HepG2 (cell line): Measurements from ENCODE around the gene TBCD. TPM values are rescaled to one million over a fixed set of nuclear protein-coding genes. Genes with fewer than 3 reads are reported as not detected.

ENCODE experiments used
- ATAC-seq: fragments of 200-7000 bp; cut with Tn5 transposase; 3 replicates; pipeline ENCODE4 v1.9.1; 2020; ENCODE audit warnings: mild to moderate bottlenecking, moderate library complexity
- BruUV-seq: library from RNA; stranded (reverse); fragments of 400-500 nt; replicated peaks from 2 replicates; lab custom pipeline; 2021; lab: Mats Ljungman, UMichigan
- CTCF ChIA-PET: fragments of 300-600 bp; formaldehyde crosslinking; extraction: SDS; loops from one replicate; lab custom pipeline; 2021; ENCODE audit warnings: low total read pairs, inconsistent platforms, low intra/inter-chr PET ratio; lab: Yijun Ruan, JAX
- POLR2A ChIA-PET: fragments of 350-600 bp; sonication (Branson Sonifier 250); formaldehyde crosslinking; loops from one replicate; lab custom pipeline; 2020; ENCODE audit warnings: antibody characterized with exemption, inconsistent platforms; lab: Yijun Ruan, JAX
- DNase-seq: peaks from one replicate; pipeline ENCODE4 v3.0.0-alpha.2; 2015; ENCODE audit warnings: low spot score
- FAIRE-seq: peaks from 3 replicates; lab custom pipeline; 2011; peaks lifted over from hg19 to GRCh38; lab: Jason Lieb, UNC
- H2AFZ ChIP-seq: one replicate; pipeline ENCODE4 v1.6.1; 2011; ENCODE audit warnings: low read length, inconsistent platforms
- H3K27ac ChIP-seq: fragments of 300-600 bp; 3 replicates; pipeline ENCODE4 v1.8.0; 2011; ENCODE audit warnings: mixed run types, mild to moderate bottlenecking, mixed read lengths, low read length, inconsistent platforms; ENCODE audit not compliant: insufficient read depth; ENCODE audit errors: extremely low read length
- H3K27me3 ChIP-seq, 2 experiments: fragments of 200-600 bp in 1 of 2; 2 replicates in 1 of 2; 3 replicates in 1 of 2; pipeline versions ENCODE4 v1.6.0 to v1.8.0; 2011; ENCODE audit warnings: low read length in 2 of 2, mild to moderate bottlenecking in 2 of 2, moderate library complexity in 2 of 2, inconsistent platforms in 1 of 2; ENCODE audit not compliant: insufficient read depth in 2 of 2, control insufficient read depth in 1 of 2
- H3K36me3 ChIP-seq, 2 experiments: fragments of 200-600 bp in 1 of 2; replicated peaks in 1 of 2; 2 replicates in 1 of 2; 3 replicates in 1 of 2; pipeline versions ENCODE4 v1.5.1 to v1.8.0; 2011; ENCODE audit warnings: low read length in 2 of 2, inconsistent platforms in 1 of 2; ENCODE audit not compliant: insufficient read depth in 2 of 2, control insufficient read depth in 1 of 2
- H3K4me1 ChIP-seq: 2 replicates; pipeline ENCODE4 v1.5.1; 2012; ENCODE audit warnings: low read length, inconsistent platforms; ENCODE audit not compliant: insufficient read depth
- H3K4me2 ChIP-seq: 2 replicates; pipeline ENCODE4 v1.6.0; 2011; ENCODE audit warnings: low read depth, low read length, inconsistent platforms
- H3K4me3 ChIP-seq, 3 experiments: fragments of 200-600 bp in 1 of 3; sonication (generic), shearing (Covaris generic) in 1 of 3; replicated peaks in 1 of 3; 2 replicates each; pipeline ENCODE4 v1.5.1; 2011 to 2016; ENCODE audit warnings: low read length in 3 of 3, inconsistent platforms in 2 of 3, low read depth in 2 of 3, mild to moderate bottlenecking in 2 of 3, control low read depth in 1 of 3, mixed read lengths in 1 of 3; ENCODE audit not compliant: insufficient read depth in 1 of 3
- H3K79me2 ChIP-seq: one replicate; pipeline ENCODE4 v1.6.1; 2011; ENCODE audit warnings: low read length, inconsistent platforms; ENCODE audit not compliant: insufficient read depth
- H3K9ac ChIP-seq: 2 replicates; pipeline ENCODE4 v1.6.0; 2011; ENCODE audit warnings: mild to moderate bottlenecking, low read depth, low read length, inconsistent platforms; ENCODE audit not compliant: insufficient read depth
- H3K9me3 ChIP-seq: 2 replicates; pipeline ENCODE4 v1.5.1; 2012; ENCODE audit warnings: mild to moderate bottlenecking, low read length
- H4K20me1 ChIP-seq: 2 replicates; pipeline ENCODE4 v1.6.0; 2011; ENCODE audit warnings: inconsistent platforms, mild to moderate bottlenecking, low read length, moderate library complexity; ENCODE audit not compliant: insufficient read depth
- FLYWCH1 ChIP-seq: sonication (generic); formaldehyde crosslinking; IDR thresholded peaks from 2 replicates; pipeline ENCODE4 v1.8.1; 2023; ENCODE audit warnings: mild to moderate bottlenecking, missing genetic modification reagents
- MTF2 ChIP-seq: sonication (generic); formaldehyde crosslinking; IDR thresholded peaks from 2 replicates; pipeline ENCODE4 v1.5.0; 2020; ENCODE audit warnings: missing genetic modification reagents, borderline replicate concordance
- NFYC ChIP-seq: IDR thresholded peaks from 2 replicates; pipeline ENCODE4 v1.6.1; 2016; ENCODE audit warnings: missing genetic modification reagents, missing compliant biosample characterization
- NPAS2 ChIP-seq: sonication (generic); formaldehyde crosslinking; IDR thresholded peaks from 2 replicates; pipeline ENCODE4 v1.8.0; 2022; ENCODE audit warnings: mild to moderate bottlenecking, missing genetic modification reagents, borderline replicate concordance
- RARA ChIP-seq: IDR thresholded peaks from 2 replicates; pipeline ENCODE4 v1.6.1; 2016; ENCODE audit warnings: missing genetic modification reagents, missing compliant biosample characterization
- SNAPC5 ChIP-seq: sonication (generic); formaldehyde crosslinking; IDR thresholded peaks from 2 replicates; pipeline ENCODE4 v1.8.1; 2023; ENCODE audit warnings: mild to moderate bottlenecking, missing genetic modification reagents, borderline replicate concordance
- SP140L ChIP-seq: sonication (generic); formaldehyde crosslinking; IDR thresholded peaks from 2 replicates; pipeline ENCODE4 v1.4.0; 2020; ENCODE audit warnings: missing genetic modification reagents, borderline replicate concordance
- TCF7L2 ChIP-seq: IDR thresholded peaks from 2 replicates; pipeline ENCODE4 v1.6.1; 2011; ENCODE audit warnings: mild to moderate bottlenecking, low read depth, low read length, moderate library complexity
- U2AF1 ChIP-seq: fragments of 200-400 bp; formaldehyde crosslinking; optimal IDR thresholded peaks from 2 replicates; pipeline ENCODE3; 2017; ENCODE audit warnings: mild to moderate bottlenecking, low read depth, low read length
- ZFP41 ChIP-seq: sonication (generic); formaldehyde crosslinking; IDR thresholded peaks from 2 replicates; pipeline ENCODE4 v1.4.0; 2020; ENCODE audit warnings: mild to moderate bottlenecking, missing genetic modification reagents, borderline replicate concordance
- ZMYM2 ChIP-seq: sonication (generic); formaldehyde crosslinking; IDR thresholded peaks from 2 replicates; pipeline ENCODE4 v1.8.0; 2022; ENCODE audit warnings: mild to moderate bottlenecking, missing genetic modification reagents
- ZNF251 ChIP-seq: sonication (generic); formaldehyde crosslinking; IDR thresholded peaks from 2 replicates; pipeline ENCODE4 v1.9.0; 2021; ENCODE audit warnings: mild to moderate bottlenecking, missing genetic modification reagents
- ZNF263 ChIP-seq: sonication (generic); formaldehyde crosslinking; IDR thresholded peaks from 2 replicates; pipeline ENCODE4 v1.4.0; 2020; ENCODE audit warnings: missing genetic modification reagents
- ZNF430 ChIP-seq: sonication (generic); formaldehyde crosslinking; IDR thresholded peaks from 2 replicates; pipeline ENCODE4 v1.9.0; 2021; ENCODE audit warnings: mild to moderate bottlenecking, missing genetic modification reagents
- ZNF549 ChIP-seq: sonication (generic); formaldehyde crosslinking; IDR thresholded peaks from 2 replicates; pipeline ENCODE4 v1.5.0; 2020; ENCODE audit warnings: missing genetic modification reagents
- ZNF776 ChIP-seq: sonication (generic); formaldehyde crosslinking; IDR thresholded peaks from 2 replicates; pipeline ENCODE4 v1.4.0; 2020; ENCODE audit warnings: mild to moderate bottlenecking, missing genetic modification reagents
- ZNF780A ChIP-seq: sonication (generic); formaldehyde crosslinking; IDR thresholded peaks from 2 replicates; pipeline ENCODE4 v1.8.0; 2022; ENCODE audit warnings: mild to moderate bottlenecking, missing genetic modification reagents, moderate library complexity
- ZNF781 ChIP-seq: sonication (generic); formaldehyde crosslinking; IDR thresholded peaks from 2 replicates; pipeline ENCODE4 v1.5.1; 2020; ENCODE audit warnings: borderline replicate concordance, mild to moderate bottlenecking, missing genetic modification reagents; ENCODE audit errors: not compliant biosample characterization
- ZNF839 ChIP-seq: sonication (generic); formaldehyde crosslinking; IDR thresholded peaks from 2 replicates; pipeline ENCODE4 v1.4.0; 2020; ENCODE audit warnings: missing genetic modification reagents, mild to moderate bottlenecking, borderline replicate concordance
- ZSCAN31 ChIP-seq: sonication (generic); formaldehyde crosslinking; IDR thresholded peaks from 2 replicates; pipeline ENCODE4 v1.5.0; 2020; ENCODE audit warnings: low read depth, mild to moderate bottlenecking, missing genetic modification reagents
- WGBS: methylation state at CpG from one replicate; pipeline ENCODE4 v1.1.6; 2017; ENCODE audit warnings: low lambda C conversion rate; 5-methylcytosine and 5-hydroxymethylcytosine counted together
- in situ Hi-C: cut with HindIII; loops from 2 replicates; pipeline ENCODE4 v1.10.0; 2017; ENCODE audit warnings: low pct_unique_long_range_greater_than_20kb; ENCODE audit not compliant: extremely low pct_ligation_motif_present
- intact Hi-C: fragments of 100-400 bp; cut with micrococcal nuclease; formaldehyde crosslinking; loops from one replicate; pipeline ENCODE4 v1.10.0; 2022; ENCODE audit not compliant: unreplicated experiment
- polyA plus RNA-seq, 8 experiments: library from polyadenylated mRNA; depleted of rRNA in 3 of 8; stranded (reverse) in 7 of 8; unstranded in 1 of 8; fragments of >200 nt; fragmentation: Illumina TruSeq in 4 of 8; extraction: Trizol in 4 of 8; gene quantifications; 2 replicates each; pipeline versions ENCODE4 v1.2.1 to v1.2.3, GENCODE V29; 2011 to 2016; ENCODE audit warnings: low read depth in 4 of 8, missing spikeins in 1 of 8, mixed read lengths in 1 of 8; ENCODE audit not compliant: insufficient read depth in 1 of 8
- total RNA-seq, 5 experiments: library from RNA; depleted of rRNA; stranded (reverse); fragments of >200 nt; fragmentation: Illumina TruSeq; extraction: Trizol; gene quantifications; 2 replicates each; pipeline ENCODE4 v1.2.3, GENCODE V29; 2016; ENCODE audit warnings: low read depth in 1 of 5
- TF ChIP-seq, protein P1 (sequence below): sonication (generic); formaldehyde crosslinking; IDR thresholded peaks from 2 replicates; pipeline ENCODE4 v1.8.0; 2022; ENCODE audit warnings: mild to moderate bottlenecking, missing genetic modification reagents, moderate library complexity

Gene TBCD
- total and polyA plus RNA-seq, 2 of the 13 experiments (the other 11 are each of a cell fraction or from before 2014, with no cell fraction given), result 33.9 to 54.8 TPM

DNA sequence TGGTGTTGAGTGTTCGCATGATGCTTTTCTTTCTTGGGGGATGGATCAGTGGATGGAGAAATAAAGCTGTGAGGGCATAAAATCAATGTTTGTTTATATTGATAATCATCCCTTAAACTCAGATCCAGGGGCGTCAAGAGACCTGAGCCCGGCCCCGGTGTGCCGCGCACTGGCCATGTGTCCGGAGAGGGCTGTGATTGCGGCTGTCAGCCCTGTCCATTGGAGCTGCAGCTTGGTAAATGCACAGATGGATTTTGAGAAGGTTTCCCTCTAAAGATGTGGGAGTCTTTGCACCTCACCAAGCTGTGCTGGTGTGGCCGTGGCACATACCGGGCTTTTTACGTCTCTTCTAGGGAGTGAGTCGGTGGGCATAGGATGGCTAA lies 109.5 kb downstream of the TBCD start:
- in situ Hi-C loops, result no loop called here
- Histone ChIP-seq H3K4me1 (peaks cover 17% of the 10 kb centered on the region), H3K4me2 (no peak overlapping the region), H2AFZ (no peak overlapping the region), H3K36me3 (no peaks in the 10 kb centered on the region), H3K79me2 (no peaks in the 10 kb centered on the region), H4K20me1 (no peaks in the 10 kb centered on the region), H3K27me3 (no peaks in the 10 kb centered on the region), H3K27ac (no peak overlapping the region), H3K9me3 (no peaks in the 10 kb centered on the region), H3K9ac (no peak overlapping the region), H3K4me3 (no peak overlapping the region)
- ChIA-PET CTCF (no interaction called here), POLR2A (no interaction called here)
- ATAC-seq, result no peak
- WGBS, result 96% methylated on average over 12 of the region's 12 CpGs
- BruUV-seq, result no TSS peak
- intact Hi-C loops, result no loop called here
- TF ChIP-seq FLYWCH1 (CRISPR knock-in tag) (no peak), ZNF251 (CRISPR knock-in tag) (no peak), SP140L (no peak), NPAS2 (no peak), ZNF839 (no peak)
- no peak for DNase-seq
- no peak for FAIRE-seq

- no peaks in the 10 kb centered on the region for H3K36me3 ChIP-seq
- no peak overlapping the region for H3K4me2 ChIP-seq
- no peak overlapping the region for H2AFZ ChIP-seq
- no peak for TF ChIP-seq ZSCAN31 (CRISPR knock-in tag)
- TF ChIP-seq ZNF781, result no peak
- TF ChIP-seq ZNF430 (CRISPR knock-in tag), result no peak
- TF ChIP-seq ZFP41, result no peak
- TF ChIP-seq ZNF263 (CRISPR knock-in tag), result no peak
- TF ChIP-seq SNAPC5 (CRISPR knock-in tag), result no peak
- TF ChIP-seq U2AF1, result no peak
- TF ChIP-seq ZNF780A (CRISPR knock-in tag), result no peak
- TF ChIP-seq ZNF776 (CRISPR knock-in tag), result no peak
- no peak for TF ChIP-seq ZMYM2 (CRISPR knock-in tag)
- no peak for TF ChIP-seq TCF7L2
- TF ChIP-seq RARA, result no peak
- TF ChIP-seq MTF2, result no peak
- TF ChIP-seq NFYC (CRISPR knock-in tag), result no peak
- TF ChIP-seq, protein P1, sequence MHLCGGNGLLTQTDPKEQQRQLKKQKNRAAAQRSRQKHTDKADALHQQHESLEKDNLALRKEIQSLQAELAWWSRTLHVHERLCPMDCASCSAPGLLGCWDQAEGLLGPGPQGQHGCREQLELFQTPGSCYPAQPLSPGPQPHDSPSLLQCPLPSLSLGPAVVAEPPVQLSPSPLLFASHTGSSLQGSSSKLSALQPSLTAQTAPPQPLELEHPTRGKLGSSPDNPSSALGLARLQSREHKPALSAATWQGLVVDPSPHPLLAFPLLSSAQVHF (CRISPR knock-in tag), result no peak
- no peak for TF ChIP-seq ZNF549
- in situ Hi-C loops, result no loop called here
- H3K9me3 ChIP-seq, result no peaks in the 10 kb centered on the region
- BruUV-seq, result no TSS peak
- H3K9ac ChIP-seq, result no peak overlapping the region
- 97% methylated on average over 8 of the region's 8 CpGs for WGBS
- ChIA-PET POLR2A (no interaction called here), CTCF (no interaction called here)
- H3K79me2 ChIP-seq, result no peaks in the 10 kb centered on the region
- ATAC-seq (no peak), DNase-seq (no peak), FAIRE-seq (no peak)
- H4K20me1 ChIP-seq, result no peaks in the 10 kb centered on the region
- intact Hi-C loops, result no loop called here
- H3K4me3 ChIP-seq, result no peak overlapping the region
- H3K27me3 ChIP-seq, result no peaks in the 10 kb centered on the region
- H3K4me1 ChIP-seq, result peaks cover 17% of the 10 kb centered on the region
- no peak overlapping the region for H3K27ac ChIP-seq
These were observed 110.3 kb downstream of the TBCD start for GRCh38 chr17:82862191-82862590.
